ENCODE measurements around the gene TFE3. TPM values are rescaled to one million over a fixed set of nuclear protein-coding genes. Genes with fewer than 3 reads are reported as not detected.

Gene TFE3, protein sequence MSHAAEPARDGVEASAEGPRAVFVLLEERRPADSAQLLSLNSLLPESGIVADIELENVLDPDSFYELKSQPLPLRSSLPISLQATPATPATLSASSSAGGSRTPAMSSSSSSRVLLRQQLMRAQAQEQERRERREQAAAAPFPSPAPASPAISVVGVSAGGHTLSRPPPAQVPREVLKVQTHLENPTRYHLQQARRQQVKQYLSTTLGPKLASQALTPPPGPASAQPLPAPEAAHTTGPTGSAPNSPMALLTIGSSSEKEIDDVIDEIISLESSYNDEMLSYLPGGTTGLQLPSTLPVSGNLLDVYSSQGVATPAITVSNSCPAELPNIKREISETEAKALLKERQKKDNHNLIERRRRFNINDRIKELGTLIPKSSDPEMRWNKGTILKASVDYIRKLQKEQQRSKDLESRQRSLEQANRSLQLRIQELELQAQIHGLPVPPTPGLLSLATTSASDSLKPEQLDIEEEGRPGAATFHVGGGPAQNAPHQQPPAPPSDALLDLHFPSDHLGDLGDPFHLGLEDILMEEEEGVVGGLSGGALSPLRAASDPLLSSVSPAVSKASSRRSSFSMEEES
- 39.6 and 59.0 TPM in 2 replicates for total RNA-seq

DNA sequence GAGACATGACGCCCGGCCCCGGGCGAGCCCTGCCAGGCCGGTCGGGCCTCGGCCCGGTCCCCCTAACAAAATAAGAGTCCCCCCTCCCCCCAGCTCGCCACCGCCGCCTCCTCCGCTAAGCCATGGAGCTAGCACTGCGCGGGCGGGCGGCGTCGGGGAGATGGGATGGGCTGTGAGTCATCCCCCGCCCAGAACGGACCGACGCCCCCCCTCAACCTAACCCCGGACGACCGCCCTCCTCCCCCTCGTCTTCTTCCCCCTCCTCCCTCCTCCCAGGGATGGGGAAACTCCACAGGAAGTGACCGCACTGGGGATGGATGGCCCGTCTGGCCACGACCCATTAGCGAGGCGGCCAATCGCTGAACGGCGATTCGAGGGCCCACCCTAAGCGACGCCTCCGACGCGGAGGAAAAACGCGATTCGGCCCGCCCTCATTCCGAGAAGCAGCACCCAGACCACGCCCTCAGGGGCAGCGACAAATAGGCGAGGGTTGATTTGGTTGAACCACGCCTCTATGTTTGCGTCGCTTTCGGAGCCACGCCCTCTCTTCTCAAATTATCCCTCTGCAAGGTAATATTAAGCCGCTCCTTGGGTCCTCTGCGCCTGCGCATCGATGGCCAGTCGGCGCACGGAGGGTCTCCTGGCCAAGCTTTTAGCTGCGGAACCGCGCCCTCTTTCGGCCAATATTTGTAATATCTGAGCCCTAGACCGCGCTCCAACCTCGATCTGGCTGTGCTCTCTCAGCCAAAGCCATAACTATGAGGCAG is at the start of gene TFE3:
Gene TFE3 (minus strand): TSS at position 138 of the 767 bp plus-strand sequence. CDS start 131 bp downstream, at position 7.

DNA sequence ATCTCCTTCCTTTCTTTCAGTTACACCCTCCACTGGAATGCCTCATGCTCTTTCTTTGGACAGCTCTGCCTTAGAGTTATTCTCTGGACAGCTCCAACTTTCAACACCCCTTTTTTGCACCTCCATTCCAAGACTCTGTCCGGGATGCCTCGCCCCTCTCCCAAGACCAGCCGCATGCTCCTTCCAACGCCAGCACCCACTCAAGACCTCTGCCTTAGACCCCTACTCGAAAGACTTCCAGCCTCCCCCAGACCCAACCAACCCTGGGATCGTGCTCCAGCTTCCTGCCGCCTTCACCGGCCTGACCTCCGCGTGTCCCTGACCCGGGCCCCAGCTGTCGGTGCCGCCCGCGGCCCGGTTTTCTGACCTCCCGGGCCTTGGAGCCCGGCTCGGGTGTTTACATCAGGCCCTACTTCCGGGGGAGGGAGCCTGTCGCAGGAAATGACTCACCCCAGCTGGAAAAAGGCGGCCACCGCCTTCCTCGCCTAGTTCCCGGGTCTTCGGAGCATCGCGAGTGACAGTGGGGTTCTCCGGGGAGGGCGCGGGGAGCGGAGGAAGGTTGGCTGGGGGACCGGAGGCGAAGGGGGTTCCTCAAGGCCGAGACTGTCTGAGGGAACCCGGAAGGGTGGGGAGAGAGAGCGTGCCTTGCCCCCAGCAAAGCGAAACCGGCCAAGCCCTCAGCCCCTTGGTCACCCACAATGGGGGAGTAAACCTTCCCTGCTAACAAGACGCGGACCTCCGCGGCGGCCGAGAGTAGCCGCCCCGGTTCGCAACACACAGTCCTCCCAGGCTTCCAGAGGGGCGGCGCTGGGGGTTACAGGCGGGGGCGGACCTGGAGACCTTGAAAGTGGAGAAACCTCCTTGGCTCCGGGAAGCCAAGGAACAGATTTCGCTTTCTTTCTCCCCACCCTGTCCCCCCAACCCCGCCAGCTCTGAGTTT is 36.6 kb upstream of the TFE3 start, which contains the start of gene WDR45:
Gene WDR45 (minus strand): TSS at position 399 of the 940 bp plus-strand sequence. CDS start 1,792 bp downstream, outside the sequence.

DNA sequence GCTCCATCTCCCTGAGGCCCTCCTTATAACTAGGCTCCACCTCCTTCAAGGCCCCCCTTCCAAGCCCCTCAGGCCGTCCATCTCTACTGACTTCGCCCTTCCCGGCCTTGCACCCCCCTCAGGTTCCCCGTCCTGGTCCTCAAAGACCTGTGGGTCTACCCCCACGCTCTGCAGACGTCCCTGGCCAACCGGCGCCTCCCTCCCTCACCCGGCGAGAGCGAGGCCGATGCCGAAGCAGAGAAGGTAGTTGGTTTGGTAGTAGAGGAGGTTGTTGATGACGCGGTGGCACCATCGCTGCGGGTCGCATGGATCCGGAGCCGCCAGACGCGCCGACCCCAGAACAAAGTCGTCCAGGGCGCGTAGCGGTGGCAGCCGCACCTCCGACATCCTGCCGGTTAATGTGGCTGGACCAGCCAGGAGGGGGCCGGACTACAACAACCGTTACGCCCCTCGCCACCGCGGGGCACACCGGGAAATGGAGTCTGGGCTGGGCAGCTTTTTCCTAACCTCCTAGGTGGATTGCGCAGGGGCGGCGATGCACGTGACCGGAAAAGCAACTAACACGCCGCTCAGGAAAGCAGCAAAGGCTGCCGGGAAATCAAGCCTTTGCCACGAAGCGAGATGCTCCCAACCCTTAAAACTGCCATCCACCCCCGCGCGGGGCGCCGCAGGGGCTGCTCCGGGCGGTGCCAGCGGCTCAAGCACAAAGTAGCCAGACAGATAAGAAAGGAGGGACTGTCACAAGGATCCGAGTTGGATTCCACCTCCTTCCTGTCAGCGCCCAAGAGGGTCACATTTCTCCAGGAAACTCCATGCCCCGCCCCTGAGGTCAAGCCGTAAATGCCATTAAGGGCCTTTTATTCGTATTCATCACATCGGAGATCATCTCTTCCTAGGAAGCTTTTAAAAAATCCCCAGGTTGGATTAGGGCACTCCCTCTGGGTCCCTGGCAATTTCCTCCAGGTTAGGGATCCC is 30.7 kb upstream of the TFE3 start, which contains the start of gene PRAF2:
Gene PRAF2 (minus strand): TSS at position 402 of the 975 bp plus-strand sequence. CDS start 15 bp downstream, at position 387.

DNA sequence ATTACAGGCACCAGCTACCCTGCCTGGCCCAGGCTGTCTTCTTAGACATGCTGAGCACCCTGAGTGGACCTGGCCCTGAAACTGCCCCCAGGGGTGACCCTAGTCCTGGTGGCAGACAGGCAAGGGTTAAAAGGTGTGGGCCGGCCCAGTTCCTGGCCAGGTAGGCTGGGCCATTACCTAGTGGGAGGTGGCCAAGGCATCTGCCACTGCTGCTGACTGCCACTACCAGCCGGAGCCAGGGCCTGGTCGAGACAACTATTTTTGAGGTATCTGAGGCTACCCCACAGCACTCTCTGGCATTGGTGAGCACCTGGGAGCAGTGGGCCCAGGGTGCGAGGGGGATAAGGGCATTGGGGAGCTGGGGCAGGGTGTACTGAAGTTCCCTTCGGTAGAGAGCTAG is 15.6 kb upstream of the TFE3 start, which contains the start of gene CCDC120:
Gene CCDC120 (plus strand): TSS at position 206 of the 400 bp plus-strand sequence. CDS start 3,043 bp downstream, outside the sequence.

DNA sequence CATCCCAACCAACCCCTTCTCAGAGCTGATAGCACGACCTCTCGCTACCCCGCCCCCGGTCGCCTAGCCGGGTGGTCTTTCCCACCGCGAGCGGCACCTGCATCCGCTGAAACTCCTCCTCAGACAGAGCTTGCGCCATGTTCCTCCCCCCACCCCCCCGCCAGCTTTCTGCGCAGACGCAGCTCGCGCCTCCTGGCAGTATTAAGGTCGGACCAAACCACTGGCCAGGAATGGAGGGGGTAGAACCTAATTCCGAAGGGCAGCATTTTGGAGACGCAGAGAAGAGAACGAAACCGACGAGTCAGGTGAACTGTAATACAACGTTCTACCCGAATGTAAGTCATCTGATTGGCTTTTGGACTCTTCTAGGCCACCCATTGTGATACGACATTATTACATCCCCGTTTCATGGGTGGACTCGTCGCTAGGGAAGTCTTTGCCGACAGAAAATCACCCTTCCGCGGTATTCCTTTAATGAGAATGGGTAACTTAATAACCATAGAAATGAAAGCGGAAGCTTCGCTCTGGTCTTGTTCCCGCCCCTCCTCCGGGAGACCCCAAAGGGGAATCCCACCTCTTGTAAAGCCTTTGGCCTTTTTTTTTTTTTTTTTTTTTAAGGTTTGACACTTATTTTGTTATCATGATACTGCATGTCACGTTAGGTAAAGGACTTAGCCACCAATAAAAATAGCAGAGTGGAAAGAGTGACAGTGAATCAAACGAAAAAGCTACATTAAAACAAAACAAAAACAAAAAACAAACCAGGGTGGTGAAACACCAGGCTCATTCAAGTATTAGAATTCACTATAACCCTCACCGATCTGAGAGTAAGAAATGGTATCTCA is 40.8 kb downstream of the TFE3 start, which contains the start of gene GRIPAP1:
Gene GRIPAP1 (minus strand): TSS at position 174 of the 845 bp plus-strand sequence. CDS start 35 bp downstream, at position 139.

Other genes starting within 250 kb of the TFE3 start
- gene HDAC6, start 241.3 kb downstream of the TFE3 start, total RNA-seq = 38.2 and 44.4 TPM in 2 replicates
- not detected in 2 replicates for gene ERAS, start 216.8 kb downstream of the TFE3 start, total RNA-seq
- gene PCSK1N, start 207.7 kb downstream of the TFE3 start, total RNA-seq = 0.70 and 3.7 TPM in 2 replicates
- 20.0 and 35.8 TPM in 2 replicates for gene TIMM17B, start 145.6 kb downstream of the TFE3 start, total RNA-seq
- 46.7 and 60.4 TPM in 2 replicates for gene PQBP1, start 145.4 kb downstream of the TFE3 start, total RNA-seq
- gene SLC35A2, start 131.7 kb downstream of the TFE3 start, total RNA-seq = 19.9 and 24.0 TPM in 2 replicates
- 0.77 and 3.2 TPM in 2 replicates for gene PIM2, start 124.3 kb downstream of the TFE3 start, total RNA-seq
- gene OTUD5, start 85.8 kb downstream of the TFE3 start, total RNA-seq = 34.2 and 36.8 TPM in 2 replicates
- 2.0 and 3.5 TPM in 2 replicates for gene KCND1, start 71.5 kb downstream of the TFE3 start, total RNA-seq
- gene GRIPAP1, start 41.1 kb downstream of the TFE3 start, total RNA-seq = 8.5 and 20.9 TPM in 2 replicates
- 1.1 and 1.5 TPM in 2 replicates for gene CCDC120, start 15.6 kb upstream of the TFE3 start, total RNA-seq
- 38.2 and 38.6 TPM in 2 replicates for gene PRAF2, start 30.6 kb upstream of the TFE3 start, total RNA-seq
- 54.2 and 77.4 TPM in 2 replicates for gene WDR45, start 36.5 kb upstream of the TFE3 start, total RNA-seq
- 19.0 and 19.7 TPM in 2 replicates for gene GPKOW, start 80.4 kb upstream of the TFE3 start, total RNA-seq
- 0.93 and 1.0 TPM in 2 replicates for gene MAGIX, start 119.4 kb upstream of the TFE3 start, total RNA-seq
- gene PLP2, start 128.5 kb upstream of the TFE3 start, total RNA-seq = 42.6 and 63.9 TPM in 2 replicates
- 7.1 and 15.0 TPM in 2 replicates for gene PRICKLE3, start 143.0 kb upstream of the TFE3 start, total RNA-seq
- 0.23 and 1.4 TPM in 2 replicates for gene SYP, start 156.8 kb upstream of the TFE3 start, total RNA-seq
- not detected in 2 replicates for gene CACNA1F, start 190.0 kb upstream of the TFE3 start, total RNA-seq
- gene CCDC22, start 192.1 kb upstream of the TFE3 start, total RNA-seq = 13.0 and 13.7 TPM in 2 replicates
- not detected in 2 replicates for gene FOXP3, start 221.4 kb upstream of the TFE3 start, total RNA-seq
- gene PPP1R3F, start 226.4 kb upstream of the TFE3 start, total RNA-seq = 6.0 and 16.3 TPM in 2 replicates